Placental epithelial cell (primary cell): Measurements from ENCODE around the gene CPXM1. TPM values are rescaled to one million over a fixed set of nuclear protein-coding genes. Genes with fewer than 3 reads are reported as not detected.

Source experiments
- total RNA-seq: library from RNA; depleted of rRNA; stranded (reverse); fragments of >200 nt; gene quantifications from 2 replicates; pipeline ENCODE4 v1.2.3, GENCODE V29; 2012

The CPXM1 gene
- total RNA-seq: under 0.01 TPM in 1 of 2 replicates, not detected in the other

GRCh38 chr20:2800521-2801285 is at the start of gene CPXM1:
Gene CPXM1, minus strand, starts transcription at chr20:2800627. Its CDS starts 55 bp downstream, at chr20:2800572.

GRCh38 chr20:2840138-2840966 is 39.9 kb upstream of the CPXM1 start, which contains the start of the genes PCED1A and VPS16:
Gene PCED1A, minus strand, starts transcription at chr20:2840655. Its CDS starts 743 bp downstream, at chr20:2839912.
Gene VPS16, plus strand, starts transcription at chr20:2840745. Its CDS starts 30 bp downstream, at chr20:2840775.

GRCh38 chr20:2816030-2816582 is 15.7 kb upstream of the CPXM1 start, which contains the start of gene TMEM239:
Gene TMEM239, plus strand, starts transcription at chr20:2816364. Its CDS starts 191 bp downstream, at chr20:2816555.

GRCh38 chr20:2814587-2815051 is 14.2 kb upstream of the CPXM1 start, which contains the start of gene C20orf141:
Gene C20orf141, plus strand, starts transcription at chr20:2814987. Its CDS starts 198 bp downstream, at chr20:2815185.

Other genes starting within 250 kb of the CPXM1 start
- 84.9 and 108 TPM in 2 replicates for gene NOP56, start 148.0 kb downstream of the CPXM1 start, total RNA-seq
- gene IDH3B, start 136.4 kb downstream of the CPXM1 start, total RNA-seq: 75.8 and 89.3 TPM in 2 replicates
- gene EBF4, start 107.8 kb downstream of the CPXM1 start, total RNA-seq: 4.4 and 13.3 TPM in 2 replicates
- not detected in 2 replicates for gene C20orf141, start 14.4 kb upstream of the CPXM1 start, total RNA-seq
- not detected in 2 replicates for gene TMEM239, start 15.7 kb upstream of the CPXM1 start, total RNA-seq
- gene PCED1A, start 40.0 kb upstream of the CPXM1 start, total RNA-seq: 39.0 and 54.6 TPM in 2 replicates
- 30.6 and 42.0 TPM in 2 replicates for gene VPS16, start 40.1 kb upstream of the CPXM1 start, total RNA-seq
- gene PTPRA, start 72.9 kb upstream of the CPXM1 start, total RNA-seq: 29.1 and 35.5 TPM in 2 replicates
- gene GNRH2, start 243.0 kb upstream of the CPXM1 start, total RNA-seq: 0.39 TPM in 1 of 2 replicates, not detected in the other
- 21.6 and 27.7 TPM in 2 replicates for gene MRPS26, start 245.4 kb upstream of the CPXM1 start, total RNA-seq